ENCODE measurements around the gene PALD1. TPM values are rescaled to one million over a fixed set of nuclear protein-coding genes. Genes with fewer than 3 reads are reported as not detected.

Gene PALD1
- total and polyA plus RNA-seq, 5 donors: 2.8 to 7.7 (median 5.6) TPM

DNA sequence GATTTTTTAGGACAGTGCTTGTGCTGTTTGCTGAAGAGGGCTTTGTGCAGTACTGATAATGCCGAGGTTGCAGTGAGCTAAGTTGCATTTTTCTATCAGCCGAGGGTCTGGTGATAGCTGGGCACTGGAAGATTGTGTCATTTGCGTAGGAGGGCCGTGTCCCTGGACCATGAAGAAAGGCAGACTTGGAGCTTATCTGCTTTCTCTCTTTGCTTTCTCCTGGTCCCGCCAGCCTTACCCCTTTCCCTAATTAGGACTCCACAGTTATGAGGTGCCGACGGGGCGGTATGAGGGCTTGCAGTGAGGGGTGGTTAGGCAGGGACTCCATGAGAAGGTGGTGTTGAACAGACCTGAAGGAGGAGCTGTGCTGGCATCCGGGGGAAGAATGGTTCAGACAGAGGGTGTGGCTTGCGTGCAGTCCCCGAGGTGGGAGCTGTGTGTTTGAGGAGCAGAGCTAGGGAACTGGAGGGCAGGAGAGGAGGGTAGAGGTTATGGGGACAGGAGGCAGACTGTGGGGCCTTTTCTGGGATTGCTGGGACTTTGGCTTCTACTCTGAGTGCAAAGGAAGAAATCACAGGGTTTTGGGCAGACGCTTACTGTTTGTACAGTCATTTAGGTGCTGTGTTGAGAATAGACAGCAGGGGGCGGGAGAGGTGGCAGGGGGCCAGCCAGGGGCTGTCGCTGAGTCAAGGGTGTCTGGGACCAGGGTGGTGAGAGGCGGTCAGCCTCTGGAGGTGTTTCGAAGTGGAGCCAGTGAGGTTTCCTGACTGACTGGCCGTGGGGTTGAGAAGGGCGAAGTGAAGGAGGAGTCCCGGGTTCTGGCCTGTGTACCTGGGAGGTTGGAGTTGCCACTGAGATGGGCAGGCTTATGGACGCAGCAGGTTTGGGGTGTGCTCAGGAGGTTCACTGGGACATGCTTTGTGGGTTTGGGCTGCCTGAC lies 80.6 kb downstream of the PALD1 start:
- intact Hi-C loops (cut with DNase I): no loop called here
- H3K4me3 ChIP-seq (ENCODE audit: low read length): no peak overlapping the region
- H3K4me1 ChIP-seq (ENCODE audit: control insufficient read depth, insufficient read depth, low read length): peaks cover 4% of the 10 kb centered on the region
- peak; percentile 59 to 73 for ATAC-seq
- H3K27ac ChIP-seq (ENCODE audit: low read length): no peak overlapping the region
- no peaks in the 10 kb centered on the region for H3K9me3 ChIP-seq (ENCODE audit: control insufficient read depth, low read length)
- 28% methylated on average over 20 of the region's 20 CpGs for WGBS
- no peaks in the 10 kb centered on the region for H3K27me3 ChIP-seq (ENCODE audit: control insufficient read depth, insufficient read depth)
- peak; percentile 55 to 88 (median 87) for DNase-seq

DNA sequence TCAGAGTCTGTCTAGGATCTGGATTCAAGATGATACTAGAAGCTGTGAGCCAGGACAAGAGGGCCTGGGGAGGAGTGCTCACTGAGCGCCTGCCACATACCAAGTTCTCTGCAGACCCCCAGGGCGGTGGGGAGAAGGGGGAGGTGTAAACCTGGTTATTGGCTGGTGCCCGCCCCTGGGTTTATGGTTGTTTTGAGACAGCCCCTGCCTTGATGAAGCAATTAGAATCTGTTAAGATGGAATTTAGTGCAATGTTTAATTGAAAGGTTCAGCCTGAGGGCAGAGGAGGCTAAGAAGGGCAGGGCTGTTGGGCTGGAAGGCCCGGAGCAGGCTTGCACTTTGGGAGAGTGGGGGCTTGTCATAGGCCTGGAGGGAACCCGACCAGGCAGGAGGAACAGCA lies 81.3 kb downstream of the PALD1 start:
- DNase-seq (peak in 2 of 3 donors; percentile 34 to 44), ATAC-seq (no peak)
- Histone ChIP-seq H3K4me3 (ENCODE audit: low read length) (no peak overlapping the region), H3K9me3 (ENCODE audit: control insufficient read depth, low read length) (no peaks in the 10 kb centered on the region), H3K27me3 (ENCODE audit: control insufficient read depth, insufficient read depth) (no peaks in the 10 kb centered on the region), H3K27ac (ENCODE audit: low read length) (no peak overlapping the region), H3K4me1 (ENCODE audit: control insufficient read depth, insufficient read depth, low read length) (peaks cover 4% of the 10 kb centered on the region)
- 90% methylated on average over 5 of the region's 5 CpGs for WGBS
- intact Hi-C loops (cut with DNase I): no loop called here

DNA sequence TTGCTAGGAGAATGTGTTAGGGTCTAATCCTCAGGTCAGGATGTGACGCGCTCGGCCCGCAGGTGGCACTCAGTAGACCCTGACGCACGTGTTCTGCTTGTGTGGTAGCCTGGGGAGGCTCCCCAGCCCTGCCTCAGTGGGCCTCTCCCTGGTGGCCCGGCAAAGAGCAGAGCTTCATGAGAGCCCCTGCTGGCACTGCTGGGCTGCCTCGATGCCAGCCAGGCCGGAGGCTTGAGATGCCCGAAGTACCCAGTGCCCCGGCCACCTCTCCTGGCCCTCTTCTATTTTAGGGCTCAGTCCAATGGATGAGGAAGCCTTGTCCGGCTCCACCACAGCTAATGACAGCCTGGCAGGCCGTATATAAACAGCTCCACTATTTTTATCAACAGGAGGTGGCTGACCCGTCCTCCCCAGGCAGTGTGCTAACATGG lies 82.0 kb downstream of the PALD1 start:
- no peaks in the 10 kb centered on the region for H3K27me3 ChIP-seq (ENCODE audit: control insufficient read depth, insufficient read depth)
- DNase-seq (peak in 2 of 3 donors; percentile 60 to 73), ATAC-seq (peak; percentile 59 to 65)
- peak overlapping the region; percentile 4 for H3K27ac ChIP-seq (ENCODE audit: low read length)
- no peak overlapping the region for H3K4me3 ChIP-seq (ENCODE audit: low read length)
- intact Hi-C loops (cut with DNase I): no loop called here
- WGBS: 66% methylated on average over 14 of the region's 14 CpGs
- peaks cover 4% of the 10 kb centered on the region for H3K4me1 ChIP-seq (ENCODE audit: control insufficient read depth, insufficient read depth, low read length)
- no peaks in the 10 kb centered on the region for H3K9me3 ChIP-seq (ENCODE audit: control insufficient read depth, low read length)

DNA sequence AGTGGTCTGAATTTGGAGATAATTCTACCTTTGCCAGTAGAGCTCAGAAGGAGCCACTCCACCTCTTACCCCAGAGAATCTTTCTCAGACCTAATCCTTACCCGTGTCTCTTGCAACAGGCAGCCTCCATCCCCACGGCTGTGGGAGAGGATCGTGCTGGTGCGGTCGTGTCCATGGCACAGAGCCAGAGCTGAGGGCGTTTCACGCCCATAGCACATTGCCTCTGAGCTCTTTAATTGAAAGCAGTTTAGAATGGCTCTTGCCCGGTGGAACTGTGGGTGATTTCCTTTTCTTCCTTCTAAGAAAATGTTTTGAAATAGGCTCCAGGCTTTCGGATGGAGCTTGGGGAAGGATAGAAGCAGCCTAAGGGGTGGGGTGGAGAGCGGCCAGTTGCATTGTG lies 82.5 kb downstream of the PALD1 start:
- Histone ChIP-seq H3K4me3 (ENCODE audit: low read length) (no peak overlapping the region), H3K27me3 (ENCODE audit: control insufficient read depth, insufficient read depth) (no peaks in the 10 kb centered on the region), H3K4me1 (ENCODE audit: control insufficient read depth, insufficient read depth, low read length) (peaks cover 4% of the 10 kb centered on the region), H3K27ac (ENCODE audit: low read length) (no peak overlapping the region), H3K9me3 (ENCODE audit: control insufficient read depth, low read length) (no peaks in the 10 kb centered on the region)
- ATAC-seq (peak in 1 of 2 donors; percentile 12), DNase-seq (peak; percentile 51 to 80 (median 67))
- intact Hi-C loops (cut with DNase I): no loop called here
- 40% methylated on average over 10 of the region's 10 CpGs for WGBS

DNA sequence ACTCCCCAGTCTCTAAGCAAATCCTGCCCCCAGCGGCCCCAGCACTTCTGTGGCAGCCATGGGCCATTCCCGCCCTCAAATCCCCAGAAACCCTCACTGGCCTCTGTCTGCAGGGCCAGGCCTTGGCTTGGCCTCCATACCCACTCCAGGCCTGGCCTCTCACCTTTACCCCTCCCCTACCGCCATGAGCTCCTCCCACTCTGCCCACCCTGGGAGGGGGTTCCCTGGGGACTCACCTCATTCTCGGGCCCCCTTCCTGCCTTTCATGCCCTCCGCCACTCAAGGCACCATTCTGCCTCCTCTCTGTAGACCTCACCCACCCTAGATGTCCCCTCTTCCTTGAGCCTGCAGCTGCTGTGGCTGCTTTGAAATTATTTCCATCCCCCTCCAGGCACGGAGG lies 83.0 kb downstream of the PALD1 start:
- 84% methylated on average over 6 of the region's 6 CpGs for WGBS
- DNase-seq (peak in 1 of 3 donors; percentile 21), ATAC-seq (no peak)
- Histone ChIP-seq H3K9me3 (ENCODE audit: control insufficient read depth, low read length) (no peaks in the 10 kb centered on the region), H3K4me1 (ENCODE audit: control insufficient read depth, insufficient read depth, low read length) (peaks cover 4% of the 10 kb centered on the region), H3K4me3 (ENCODE audit: low read length) (no peak overlapping the region), H3K27me3 (ENCODE audit: control insufficient read depth, insufficient read depth) (no peaks in the 10 kb centered on the region), H3K27ac (ENCODE audit: low read length) (no peak overlapping the region)
- intact Hi-C loops (cut with DNase I): no loop called here

DNA sequence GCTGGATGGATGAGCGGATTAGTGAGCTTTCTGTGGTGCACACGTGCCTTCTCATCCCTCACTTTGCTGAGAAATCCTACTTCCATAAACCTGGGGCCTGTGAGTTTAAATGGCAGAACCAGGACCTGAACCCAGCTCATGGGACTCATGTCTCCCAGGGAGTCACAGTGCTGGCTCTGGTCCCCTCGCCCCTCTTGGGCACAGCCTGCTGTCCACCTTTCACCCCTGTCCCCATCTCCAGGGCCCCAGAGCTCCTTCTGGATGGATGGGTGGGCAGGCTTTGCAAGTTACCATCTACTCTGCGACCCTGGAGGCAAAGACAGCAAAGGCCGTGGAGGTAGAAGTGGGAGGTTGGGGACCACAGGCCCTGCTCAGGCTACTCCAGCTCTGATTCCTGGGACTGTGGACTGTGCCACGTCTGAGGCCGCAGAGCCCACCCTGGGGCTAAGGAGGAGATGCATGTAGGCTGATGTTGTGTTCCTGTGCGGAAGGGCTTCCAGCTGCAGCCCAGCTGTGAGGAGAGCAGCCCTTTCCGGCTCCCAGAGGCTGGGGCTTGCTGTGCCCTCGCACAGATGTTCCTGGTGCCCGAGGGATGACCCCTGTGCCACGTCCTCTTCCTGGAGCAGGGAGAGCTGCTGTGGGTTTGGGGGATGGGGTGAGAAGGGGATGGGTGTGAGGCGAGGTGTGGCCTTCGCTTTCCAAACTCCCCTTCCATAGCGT lies 83.6 kb downstream of the PALD1 start:
- intact Hi-C loops (cut with DNase I): no loop called here
- Histone ChIP-seq H3K4me3 (ENCODE audit: low read length) (no peak overlapping the region), H3K4me1 (ENCODE audit: control insufficient read depth, insufficient read depth, low read length) (peaks cover 4% of the 10 kb centered on the region), H3K27me3 (ENCODE audit: control insufficient read depth, insufficient read depth) (no peaks in the 10 kb centered on the region), H3K9me3 (ENCODE audit: control insufficient read depth, low read length) (no peaks in the 10 kb centered on the region), H3K27ac (ENCODE audit: low read length) (no peak overlapping the region)
- WGBS: 82% methylated on average over 15 of the region's 15 CpGs
- no peak for ATAC-seq
- DNase-seq: peak in 2 of 3 donors; percentile 26 to 31

DNA sequence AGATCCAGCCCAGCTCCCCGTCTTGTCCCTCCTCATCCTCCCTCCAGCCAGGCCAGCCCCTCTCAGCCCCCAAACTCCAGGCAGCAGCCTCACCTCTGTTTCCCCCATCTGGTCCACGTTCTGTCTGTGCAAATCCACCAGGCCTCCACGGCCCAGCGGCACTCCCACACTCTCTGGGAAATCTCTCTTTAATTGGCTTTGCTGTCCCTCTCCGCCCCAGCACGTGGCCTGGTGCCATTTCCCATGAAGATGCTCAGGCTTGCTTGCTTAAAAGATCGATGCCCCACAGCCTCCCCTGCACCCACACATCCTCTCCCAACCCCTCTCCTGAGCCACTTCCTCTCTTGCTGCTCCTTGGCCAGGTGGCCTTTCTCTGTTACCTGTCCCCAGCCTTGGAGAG lies 84.7 kb downstream of the PALD1 start:
- intact Hi-C loops (cut with DNase I): no loop called here
- DNase-seq: peak in 1 of 3 donors; percentile 33
- no peaks in the 10 kb centered on the region for H3K27me3 ChIP-seq (ENCODE audit: control insufficient read depth, insufficient read depth)
- H3K4me1 ChIP-seq (ENCODE audit: control insufficient read depth, insufficient read depth, low read length): peaks cover 4% of the 10 kb centered on the region
- H3K9me3 ChIP-seq (ENCODE audit: control insufficient read depth, low read length): no peaks in the 10 kb centered on the region
- no peak overlapping the region for H3K4me3 ChIP-seq (ENCODE audit: low read length)
- no peak for ATAC-seq
- no peak overlapping the region for H3K27ac ChIP-seq (ENCODE audit: low read length)
- 58% methylated on average over 7 of the region's 7 CpGs for WGBS

DNA sequence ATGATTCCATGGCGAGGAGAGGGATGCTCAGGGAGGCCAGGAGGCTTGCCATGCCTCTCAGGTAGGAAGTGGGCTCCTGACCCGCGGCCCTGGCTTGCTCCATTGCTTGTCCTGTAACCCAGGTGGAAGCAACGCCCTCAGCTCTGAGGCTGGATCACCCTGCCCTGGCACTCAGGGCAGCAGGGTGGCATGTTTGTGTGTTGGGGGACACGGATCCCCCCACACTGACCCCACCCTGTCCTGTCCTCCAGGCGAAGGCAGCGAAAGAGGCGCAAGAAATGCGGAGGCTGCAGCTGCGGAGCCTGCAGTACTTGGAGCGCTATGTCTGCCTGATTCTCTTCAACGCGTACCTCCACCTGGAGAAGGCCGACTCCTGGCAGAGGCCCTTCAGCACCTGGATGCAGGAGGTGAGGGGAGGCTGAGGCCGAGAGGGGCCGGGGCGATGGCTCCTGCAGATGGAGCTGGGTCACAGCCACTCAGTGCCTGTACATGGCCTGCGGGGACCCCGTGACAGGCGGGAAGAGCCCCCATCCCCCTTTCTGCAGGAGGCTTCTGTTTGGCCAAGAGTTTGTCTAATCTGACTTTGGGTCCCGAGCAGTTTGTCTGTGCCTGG lies 85.7 kb downstream of the PALD1 start:
- peak in 1 of 3 donors; percentile 37 for DNase-seq
- no peaks in the 10 kb centered on the region for H3K27me3 ChIP-seq (ENCODE audit: control insufficient read depth, insufficient read depth)
- ATAC-seq: no peak
- WGBS: 93% methylated on average over 21 of the region's 21 CpGs
- no peaks in the 10 kb centered on the region for H3K4me1 ChIP-seq (ENCODE audit: control insufficient read depth, insufficient read depth, low read length)
- H3K4me3 ChIP-seq (ENCODE audit: low read length): no peak overlapping the region
- H3K27ac ChIP-seq (ENCODE audit: low read length): no peak overlapping the region
- no peaks in the 10 kb centered on the region for H3K9me3 ChIP-seq (ENCODE audit: control insufficient read depth, low read length)
- intact Hi-C loops (cut with DNase I): no loop called here

DNA sequence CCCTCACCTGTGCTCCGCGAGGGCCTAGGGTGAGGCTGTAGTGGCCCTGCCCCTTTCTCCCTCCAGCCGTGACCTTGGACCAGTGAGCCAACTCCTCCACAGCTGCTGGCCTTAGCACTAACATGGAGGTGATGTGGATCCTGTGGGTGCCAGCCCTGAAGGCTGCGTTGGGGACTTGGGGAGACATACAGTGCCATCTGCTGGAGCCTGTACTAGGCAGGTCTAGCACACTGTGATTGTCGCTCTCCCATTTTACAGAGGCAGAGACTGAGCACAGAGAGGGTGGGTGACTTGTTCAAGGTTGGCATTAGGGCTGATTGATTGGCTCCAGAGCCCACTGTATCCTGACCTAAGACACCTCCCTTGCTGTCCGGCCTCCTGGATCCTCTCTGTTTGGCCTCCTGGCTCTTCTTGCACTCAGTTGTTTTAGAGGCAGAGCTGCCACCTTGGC lies 86.4 kb downstream of the PALD1 start:
- DNase-seq (no peak), ATAC-seq (no peak)
- Histone ChIP-seq H3K27ac (ENCODE audit: low read length) (no peak overlapping the region), H3K4me3 (ENCODE audit: low read length) (no peak overlapping the region), H3K27me3 (ENCODE audit: control insufficient read depth, insufficient read depth) (no peaks in the 10 kb centered on the region), H3K4me1 (ENCODE audit: control insufficient read depth, insufficient read depth, low read length) (no peaks in the 10 kb centered on the region), H3K9me3 (ENCODE audit: control insufficient read depth, low read length) (no peaks in the 10 kb centered on the region)
- intact Hi-C loops (cut with DNase I): no loop called here
- WGBS: 84% methylated on average over 6 of the region's 6 CpGs

DNA sequence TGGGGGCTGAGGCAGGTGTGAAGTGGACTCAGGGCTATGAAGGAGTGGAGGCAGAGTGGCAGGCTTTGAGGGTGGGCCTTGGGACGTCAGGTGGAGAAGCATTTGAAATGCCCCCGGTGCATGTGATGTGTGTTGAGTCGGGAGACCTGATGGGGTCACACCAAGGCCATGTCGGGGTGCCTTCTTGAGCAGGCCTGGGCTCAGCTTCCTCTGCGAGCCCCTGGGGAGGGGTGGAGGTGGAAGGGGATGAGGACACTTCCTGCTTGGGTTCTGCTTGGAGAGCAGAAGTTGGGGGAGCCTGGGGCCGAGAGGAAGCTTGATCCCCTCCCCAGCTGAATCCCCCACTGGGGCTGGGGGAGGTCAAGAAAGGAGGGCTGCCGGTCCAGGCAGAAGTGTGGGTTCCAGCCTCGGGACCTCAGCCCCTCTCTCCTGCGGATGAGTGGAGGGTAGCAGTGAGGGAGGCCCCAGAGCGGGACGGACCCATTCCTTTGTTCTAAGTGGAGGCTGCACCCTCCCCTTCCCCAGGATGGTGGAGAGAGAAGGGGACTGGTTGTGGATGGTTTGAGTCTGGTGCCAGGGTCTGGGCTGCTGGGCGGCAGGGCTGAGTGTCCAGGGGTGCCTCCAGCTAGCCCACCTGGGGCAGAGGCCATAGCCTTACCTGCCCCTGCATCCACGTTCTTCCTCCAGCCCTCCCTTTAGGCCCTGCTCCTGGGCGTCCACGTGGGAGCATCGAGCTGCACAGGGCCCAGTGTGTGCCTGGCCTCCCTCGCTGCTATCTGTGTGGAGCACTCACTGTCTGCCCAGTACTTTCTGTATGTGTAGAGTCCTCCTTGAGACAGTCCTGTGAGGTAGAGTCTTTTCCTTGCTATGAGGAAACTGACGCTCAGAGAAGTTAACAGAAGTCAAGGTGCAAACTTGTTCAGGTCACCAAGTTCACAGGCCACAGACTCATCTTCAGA lies 87.3 kb downstream of the PALD1 start:
- Histone ChIP-seq H3K4me3 (ENCODE audit: low read length) (no peak overlapping the region), H3K9me3 (ENCODE audit: control insufficient read depth, low read length) (no peaks in the 10 kb centered on the region), H3K27me3 (ENCODE audit: control insufficient read depth, insufficient read depth) (no peaks in the 10 kb centered on the region), H3K4me1 (ENCODE audit: control insufficient read depth, insufficient read depth, low read length) (no peaks in the 10 kb centered on the region), H3K27ac (ENCODE audit: low read length) (no peak overlapping the region)
- intact Hi-C loops (cut with DNase I): no loop called here
- 77% methylated on average over 18 of the region's 18 CpGs for WGBS
- DNase-seq (peak in 1 of 3 donors; percentile 52), ATAC-seq (no peak)

Data from right cardiac atrium (tissue), 5 donors.